Neutrophil (primary cell): ENCODE data around the gene POLQ.
"Not testable (repeated sequence)": the region's sequence is repeated elsewhere in the genome, so short reads cannot be mapped to it uniquely, and the experiment has no call there.

Source experiments
- H3K27ac ChIP-seq: fragments of 200-600 bp; sonication (generic); 2 replicates; pipeline ENCODE4 v1.5.1; 2016; ENCODE audit warnings: mild to moderate bottlenecking, moderate library complexity
- H3K27me3 ChIP-seq: fragments of 200-600 bp; sonication (generic); 2 replicates; pipeline ENCODE4 v1.6.0; 2016; ENCODE audit warnings: mild to moderate bottlenecking
- H3K36me3 ChIP-seq: fragments of 200-600 bp; sonication (generic); 2 replicates; pipeline ENCODE4 v1.5.1; 2017
- H3K4me1 ChIP-seq, 2 experiments: fragments of 200-600 bp in 1 of 2; sonication (generic) in 1 of 2; 1 replicate in 1 of 2; 2 replicates in 1 of 2; pipeline versions ENCODE4 v1.5.1 to v1.6.1; 2013 to 2016; ENCODE audit warnings: low read depth in 1 of 2, low read length in 1 of 2, mild to moderate bottlenecking in 1 of 2, moderate library complexity in 1 of 2; ENCODE audit not compliant: control insufficient read depth in 1 of 2, insufficient read depth in 1 of 2
- H3K4me3 ChIP-seq, 2 experiments: fragments of 200-600 bp in 1 of 2; sonication (generic) in 1 of 2; 1 replicate in 1 of 2; 2 replicates in 1 of 2; pipeline ENCODE4 v1.5.1; 2013 to 2016; ENCODE audit warnings: low read depth in 1 of 2, low read length in 1 of 2, mild to moderate bottlenecking in 1 of 2, moderate library complexity in 1 of 2
- H3K9me3 ChIP-seq: fragments of 200-600 bp; sonication (generic); 2 replicates; pipeline ENCODE4 v1.5.1; 2016
- TF ChIP-seq, protein P1 (sequence below): fragments of 200-600 bp; sonication (generic); IDR thresholded peaks from 2 replicates; pipeline ENCODE4 v1.5.1; 2016; ENCODE audit warnings: antibody characterized with exemption

POLQ gene

GRCh38 chr3:121545574-121546455, at the start of gene POLQ:
POLQ (minus strand) TSS chr3:121545988; CDS start chr3:121545877, 111 bp downstream.
- Histone ChIP-seq H3K27ac (peak within 1 kb of the TSS; percentile 77), H3K9me3 (no peaks in the 10 kb centered on the region), H3K27me3 (no peaks in the 10 kb centered on the region), H3K36me3 (no peaks in the 10 kb centered on the region), H3K4me1 (peaks cover 8 to 24% of the 10 kb centered on the region in 2 experiments), H3K4me3 (peak within 1 kb of the TSS; percentile 75 to 76)
- TF ChIP-seq, protein P1, sequence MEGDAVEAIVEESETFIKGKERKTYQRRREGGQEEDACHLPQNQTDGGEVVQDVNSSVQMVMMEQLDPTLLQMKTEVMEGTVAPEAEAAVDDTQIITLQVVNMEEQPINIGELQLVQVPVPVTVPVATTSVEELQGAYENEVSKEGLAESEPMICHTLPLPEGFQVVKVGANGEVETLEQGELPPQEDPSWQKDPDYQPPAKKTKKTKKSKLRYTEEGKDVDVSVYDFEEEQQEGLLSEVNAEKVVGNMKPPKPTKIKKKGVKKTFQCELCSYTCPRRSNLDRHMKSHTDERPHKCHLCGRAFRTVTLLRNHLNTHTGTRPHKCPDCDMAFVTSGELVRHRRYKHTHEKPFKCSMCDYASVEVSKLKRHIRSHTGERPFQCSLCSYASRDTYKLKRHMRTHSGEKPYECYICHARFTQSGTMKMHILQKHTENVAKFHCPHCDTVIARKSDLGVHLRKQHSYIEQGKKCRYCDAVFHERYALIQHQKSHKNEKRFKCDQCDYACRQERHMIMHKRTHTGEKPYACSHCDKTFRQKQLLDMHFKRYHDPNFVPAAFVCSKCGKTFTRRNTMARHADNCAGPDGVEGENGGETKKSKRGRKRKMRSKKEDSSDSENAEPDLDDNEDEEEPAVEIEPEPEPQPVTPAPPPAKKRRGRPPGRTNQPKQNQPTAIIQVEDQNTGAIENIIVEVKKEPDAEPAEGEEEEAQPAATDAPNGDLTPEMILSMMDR, result no peak

DNA sequence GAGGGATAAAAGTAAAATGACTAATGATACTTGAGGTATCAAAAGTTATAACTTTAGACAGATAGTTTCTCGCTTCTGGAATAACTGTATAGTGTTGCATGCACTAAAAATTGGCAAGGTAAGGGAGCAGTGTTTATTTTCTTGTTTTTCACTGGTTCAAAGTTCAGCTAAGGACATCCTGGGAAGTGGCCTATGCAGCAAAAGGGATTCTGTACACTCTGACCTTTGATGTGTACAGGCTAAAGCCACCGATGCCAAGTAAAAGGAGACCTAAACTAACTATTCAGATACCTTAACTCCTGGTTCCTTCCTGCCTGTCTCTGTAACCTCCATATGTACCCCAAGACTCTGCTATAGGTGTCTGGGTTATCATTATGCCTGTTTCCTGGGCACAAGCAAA, 49.1 kb upstream of the POLQ start:
- H3K36me3 ChIP-seq, result no peaks in the 10 kb centered on the region
- H3K9me3 ChIP-seq, result no peaks in the 10 kb centered on the region
- no peak overlapping the region for H3K4me3 ChIP-seq
- H3K27ac ChIP-seq, result no peak overlapping the region
- H3K27me3 ChIP-seq, result no peaks in the 10 kb centered on the region
- no peaks in the 10 kb centered on the region for H3K4me1 ChIP-seq
- TF ChIP-seq, protein P1, result no peak

DNA sequence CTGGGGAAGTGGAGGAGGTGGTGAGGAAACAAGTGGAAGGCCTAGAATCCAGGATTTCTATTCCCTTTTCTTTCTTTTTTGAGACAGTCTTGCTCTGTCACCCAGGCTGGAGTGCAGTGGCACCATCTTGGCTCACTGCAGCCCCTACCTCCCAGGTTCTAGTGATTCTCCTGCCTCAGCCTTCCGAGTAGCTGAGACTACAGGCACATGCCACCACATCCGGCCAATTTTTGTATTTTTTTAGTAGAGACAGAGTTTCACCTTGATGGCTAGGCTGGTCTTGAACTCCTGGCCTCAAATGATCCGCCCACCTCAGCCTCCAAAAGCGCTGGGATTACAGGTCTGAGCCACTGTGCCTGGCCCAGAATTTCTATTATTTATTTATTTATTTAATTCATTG, 48.0 kb upstream of the POLQ start:
- not testable (repeated sequence) for H3K36me3 ChIP-seq, H3K27me3 ChIP-seq, H3K4me3 ChIP-seq, H3K9me3 ChIP-seq, H3K4me1 ChIP-seq, H3K27ac ChIP-seq

DNA sequence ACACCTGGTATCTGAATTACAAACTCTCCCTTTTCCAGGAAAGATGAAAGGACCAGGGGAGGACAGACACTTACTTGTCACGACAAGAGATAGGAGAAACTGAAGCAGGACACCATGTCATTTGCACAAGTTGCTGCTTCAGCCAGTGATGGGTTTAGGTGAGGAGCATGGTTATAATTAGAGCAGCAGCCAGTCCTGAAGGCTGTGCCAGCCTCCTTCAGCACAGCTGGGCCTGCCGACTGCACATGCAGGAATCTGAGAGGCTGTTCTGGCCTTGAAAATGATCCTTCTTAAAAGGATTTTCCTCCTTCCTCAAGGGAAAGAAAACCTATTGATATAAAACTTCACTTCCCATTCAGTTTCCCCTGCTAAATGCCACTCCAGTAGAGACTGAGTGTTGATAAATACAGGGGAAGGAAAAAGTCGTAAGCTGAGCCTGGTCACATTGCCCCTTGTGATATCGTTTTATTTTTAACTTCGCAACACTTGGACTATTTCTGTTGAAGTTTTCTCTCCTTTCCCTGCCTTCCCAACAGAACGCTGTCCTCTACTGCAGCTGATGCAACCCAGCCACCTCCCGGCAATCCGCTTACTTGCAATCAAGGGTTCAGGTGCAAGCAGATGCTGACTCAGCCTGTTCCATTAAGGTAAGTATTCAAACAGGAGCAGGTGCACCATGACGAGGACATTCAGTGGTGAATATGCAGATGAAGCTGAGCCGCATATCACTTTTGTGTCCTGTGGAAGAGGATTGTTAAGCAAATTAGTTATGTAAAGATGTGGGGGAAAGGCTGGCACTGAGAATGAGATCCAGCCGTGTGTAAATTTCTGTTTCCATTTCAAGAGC, 47.3 kb upstream of the POLQ start, which contains the start of gene FBXO40:
FBXO40 (plus strand) TSS at position 524 of the 847 bp plus-strand sequence. CDS start 27,197 bp downstream, outside the sequence.
- Histone ChIP-seq H3K27me3 (no peaks in the 10 kb centered on the region), H3K4me1 (no peaks in the 10 kb centered on the region), H3K4me3 (no peak within 1 kb of the TSS), H3K9me3 (no peaks in the 10 kb centered on the region), H3K36me3 (no peaks in the 10 kb centered on the region), H3K27ac (no peak within 1 kb of the TSS)
- TF ChIP-seq, protein P1, result no peak

GRCh38 chr3:121584418-121584817, 38.6 kb upstream of the POLQ start:
- H3K9me3 ChIP-seq, result no peaks in the 10 kb centered on the region
- H3K4me3 ChIP-seq, result no peak overlapping the region
- H3K4me1 ChIP-seq, result no peaks in the 10 kb centered on the region
- TF ChIP-seq, protein P1, result no peak
- H3K27ac ChIP-seq, result no peak overlapping the region
- no peaks in the 10 kb centered on the region for H3K36me3 ChIP-seq
- H3K27me3 ChIP-seq, result peaks cover 7% of the 10 kb centered on the region
